HepG2 (cell line): ENCODE measurements around the gene LAMB2. TPM values are rescaled to one million over a fixed set of nuclear protein-coding genes. Genes with fewer than 3 reads are reported as not detected.

Experiments
- CHD4 ChIP-seq: fragments of 200-600 bp; sonication (generic); IDR thresholded peaks from 2 replicates; pipeline ENCODE4 v1.7.0; 2017; ENCODE audit warnings: mild to moderate bottlenecking, low read length, borderline replicate concordance
- IRF2 ChIP-seq: IDR thresholded peaks from 2 replicates; pipeline ENCODE4 v1.6.1; 2018; ENCODE audit warnings: missing genetic modification reagents, missing compliant biosample characterization
- KAT8 ChIP-seq: IDR thresholded peaks from 2 replicates; pipeline ENCODE4 v1.6.1; 2016; ENCODE audit warnings: missing genetic modification reagents, missing compliant biosample characterization
- KLF9 ChIP-seq: IDR thresholded peaks from 2 replicates; pipeline ENCODE4 v1.6.1; 2016; ENCODE audit warnings: low read depth
- MEF2D ChIP-seq: sonication (generic); formaldehyde crosslinking; IDR thresholded peaks from 2 replicates; pipeline ENCODE4 v1.5.1; 2020; ENCODE audit warnings: mild to moderate bottlenecking, missing genetic modification reagents
- MLLT10 ChIP-seq: sonication (generic); formaldehyde crosslinking; IDR thresholded peaks from 2 replicates; pipeline ENCODE4 v1.4.0; 2020; ENCODE audit warnings: missing genetic modification reagents
- SALL1 ChIP-seq: sonication (generic); formaldehyde crosslinking; IDR thresholded peaks from 2 replicates; pipeline ENCODE4 v1.8.0; 2022; ENCODE audit warnings: mild to moderate bottlenecking, missing genetic modification reagents
- SRY ChIP-seq: sonication (generic); formaldehyde crosslinking; IDR thresholded peaks from 2 replicates; pipeline ENCODE4 v1.8.0; 2022; ENCODE audit warnings: mild to moderate bottlenecking, missing genetic modification reagents
- TAF15 ChIP-seq: fragments of 200-400 bp; formaldehyde crosslinking; IDR thresholded peaks from one replicate; pipeline ENCODE4 v1.6.1; 2018; ENCODE audit warnings: mild to moderate bottlenecking, low read depth, low read length; ENCODE audit not compliant: poor library complexity, severe bottlenecking
- ZBTB20 ChIP-seq: sonication (generic); formaldehyde crosslinking; IDR thresholded peaks from 2 replicates; pipeline ENCODE4 v1.8.1; 2023; ENCODE audit warnings: missing genetic modification reagents, low read depth, mild to moderate bottlenecking, borderline replicate concordance
- ZEB1 ChIP-seq: IDR thresholded peaks from 2 replicates; pipeline ENCODE4 v1.6.1; 2012; ENCODE audit warnings: mild to moderate bottlenecking, low read depth, inconsistent platforms; ENCODE audit not compliant: insufficient replicate concordance
- ZNF382 ChIP-seq: sonication (generic); formaldehyde crosslinking; IDR thresholded peaks from 2 replicates; pipeline ENCODE4 v1.5.0; 2020; ENCODE audit warnings: missing genetic modification reagents, mild to moderate bottlenecking, borderline replicate concordance
- ZNF614 ChIP-seq: IDR thresholded peaks from 2 replicates; pipeline ENCODE4 v1.6.1; 2018; ENCODE audit warnings: missing biosample characterization, missing genetic modification reagents, inconsistent platforms, borderline replicate concordance
- ZNF672 ChIP-seq: sonication (generic); formaldehyde crosslinking; IDR thresholded peaks from 2 replicates; pipeline ENCODE4 v1.8.1; 2022; ENCODE audit warnings: missing genetic modification reagents
- ZNF687 ChIP-seq: sonication (generic); formaldehyde crosslinking; IDR thresholded peaks from 2 replicates; pipeline ENCODE4 v1.5.1; 2020; ENCODE audit warnings: mild to moderate bottlenecking, missing genetic modification reagents, moderate library complexity
- ZNF766 ChIP-seq: sonication (generic); formaldehyde crosslinking; IDR thresholded peaks from 2 replicates; pipeline ENCODE4 v1.5.0; 2020; ENCODE audit warnings: missing genetic modification reagents, borderline replicate concordance
- polyA plus RNA-seq, 8 experiments: library from polyadenylated mRNA; depleted of rRNA in 3 of 8; stranded (reverse) in 7 of 8; unstranded in 1 of 8; fragments of >200 nt; fragmentation: Illumina TruSeq in 4 of 8; extraction: Trizol in 4 of 8; gene quantifications; 2 replicates each; pipeline versions ENCODE4 v1.2.1 to v1.2.3, GENCODE V29; 2011 to 2016; ENCODE audit warnings: low read depth in 4 of 8, missing spikeins in 1 of 8, mixed read lengths in 1 of 8; ENCODE audit not compliant: insufficient read depth in 1 of 8
- total RNA-seq, 5 experiments: library from RNA; depleted of rRNA; stranded (reverse); fragments of >200 nt; fragmentation: Illumina TruSeq; extraction: Trizol; gene quantifications; 2 replicates each; pipeline ENCODE4 v1.2.3, GENCODE V29; 2016; ENCODE audit warnings: low read depth in 1 of 5
- TF ChIP-seq, protein P1 (sequence below): sonication (generic); formaldehyde crosslinking; IDR thresholded peaks from 2 replicates; pipeline ENCODE4 v1.4.0; 2020; ENCODE audit warnings: missing genetic modification reagents, borderline replicate concordance
- TF ChIP-seq, protein P2 (sequence below): sonication (generic); formaldehyde crosslinking; IDR thresholded peaks from 2 replicates; pipeline ENCODE4 v1.4.0; 2020; ENCODE audit warnings: mild to moderate bottlenecking, missing genetic modification reagents

LAMB2 gene
- total and polyA plus RNA-seq, 2 of the 13 experiments (the other 11 are each of a cell fraction or from before 2014, with no cell fraction given), result 208 to 443 TPM

- TF ChIP-seq ZNF687 (CRISPR knock-in tag) (peak; percentile 94), ZNF766 (peak; percentile 79), SALL1 (CRISPR knock-in tag) (peak; percentile 87), ZNF382 (no peak), ZBTB20 (peak; percentile 48; the same call in 1 of the 2 replicates), IRF2 (CRISPR knock-in tag) (peak; percentile 48; the same call in 1 of the 2 replicates), SRY (CRISPR knock-in tag) (peak; percentile 87), MEF2D (CRISPR knock-in tag) (peak; percentile 49; the same call in 1 of the 2 replicates), MLLT10 (CRISPR knock-in tag) (no peak), ZNF614 (CRISPR knock-in tag) (peak; percentile 33; the same call in 1 of the 2 replicates), CHD4 (peak; percentile 71; the same call in 1 of the 2 replicates), KLF9 (peak; percentile 46; the same call in 1 of the 2 replicates), ZNF672 (CRISPR knock-in tag) (no peak), KAT8 (CRISPR knock-in tag) (peak; percentile 74), ZEB1 (no peak), TAF15 (no peak)
- TF ChIP-seq, protein P1, sequence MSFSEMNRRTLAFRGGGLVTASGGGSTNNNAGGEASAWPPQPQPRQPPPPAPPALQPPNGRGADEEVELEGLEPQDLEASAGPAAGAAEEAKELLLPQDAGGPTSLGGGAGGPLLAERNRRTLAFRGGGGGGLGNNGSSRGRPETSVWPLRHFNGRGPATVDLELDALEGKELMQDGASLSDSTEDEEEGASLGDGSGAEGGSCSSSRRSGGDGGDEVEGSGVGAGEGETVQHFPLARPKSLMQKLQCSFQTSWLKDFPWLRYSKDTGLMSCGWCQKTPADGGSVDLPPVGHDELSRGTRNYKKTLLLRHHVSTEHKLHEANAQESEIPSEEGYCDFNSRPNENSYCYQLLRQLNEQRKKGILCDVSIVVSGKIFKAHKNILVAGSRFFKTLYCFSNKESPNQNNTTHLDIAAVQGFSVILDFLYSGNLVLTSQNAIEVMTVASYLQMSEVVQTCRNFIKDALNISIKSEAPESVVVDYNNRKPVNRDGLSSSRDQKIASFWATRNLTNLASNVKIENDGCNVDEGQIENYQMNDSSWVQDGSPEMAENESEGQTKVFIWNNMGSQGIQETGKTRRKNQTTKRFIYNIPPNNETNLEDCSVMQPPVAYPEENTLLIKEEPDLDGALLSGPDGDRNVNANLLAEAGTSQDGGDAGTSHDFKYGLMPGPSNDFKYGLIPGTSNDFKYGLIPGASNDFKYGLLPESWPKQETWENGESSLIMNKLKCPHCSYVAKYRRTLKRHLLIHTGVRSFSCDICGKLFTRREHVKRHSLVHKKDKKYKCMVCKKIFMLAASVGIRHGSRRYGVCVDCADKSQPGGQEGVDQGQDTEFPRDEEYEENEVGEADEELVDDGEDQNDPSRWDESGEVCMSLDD (CRISPR knock-in tag), result peak; percentile 82; the same call in 1 of the 2 replicates
- TF ChIP-seq, protein P2, sequence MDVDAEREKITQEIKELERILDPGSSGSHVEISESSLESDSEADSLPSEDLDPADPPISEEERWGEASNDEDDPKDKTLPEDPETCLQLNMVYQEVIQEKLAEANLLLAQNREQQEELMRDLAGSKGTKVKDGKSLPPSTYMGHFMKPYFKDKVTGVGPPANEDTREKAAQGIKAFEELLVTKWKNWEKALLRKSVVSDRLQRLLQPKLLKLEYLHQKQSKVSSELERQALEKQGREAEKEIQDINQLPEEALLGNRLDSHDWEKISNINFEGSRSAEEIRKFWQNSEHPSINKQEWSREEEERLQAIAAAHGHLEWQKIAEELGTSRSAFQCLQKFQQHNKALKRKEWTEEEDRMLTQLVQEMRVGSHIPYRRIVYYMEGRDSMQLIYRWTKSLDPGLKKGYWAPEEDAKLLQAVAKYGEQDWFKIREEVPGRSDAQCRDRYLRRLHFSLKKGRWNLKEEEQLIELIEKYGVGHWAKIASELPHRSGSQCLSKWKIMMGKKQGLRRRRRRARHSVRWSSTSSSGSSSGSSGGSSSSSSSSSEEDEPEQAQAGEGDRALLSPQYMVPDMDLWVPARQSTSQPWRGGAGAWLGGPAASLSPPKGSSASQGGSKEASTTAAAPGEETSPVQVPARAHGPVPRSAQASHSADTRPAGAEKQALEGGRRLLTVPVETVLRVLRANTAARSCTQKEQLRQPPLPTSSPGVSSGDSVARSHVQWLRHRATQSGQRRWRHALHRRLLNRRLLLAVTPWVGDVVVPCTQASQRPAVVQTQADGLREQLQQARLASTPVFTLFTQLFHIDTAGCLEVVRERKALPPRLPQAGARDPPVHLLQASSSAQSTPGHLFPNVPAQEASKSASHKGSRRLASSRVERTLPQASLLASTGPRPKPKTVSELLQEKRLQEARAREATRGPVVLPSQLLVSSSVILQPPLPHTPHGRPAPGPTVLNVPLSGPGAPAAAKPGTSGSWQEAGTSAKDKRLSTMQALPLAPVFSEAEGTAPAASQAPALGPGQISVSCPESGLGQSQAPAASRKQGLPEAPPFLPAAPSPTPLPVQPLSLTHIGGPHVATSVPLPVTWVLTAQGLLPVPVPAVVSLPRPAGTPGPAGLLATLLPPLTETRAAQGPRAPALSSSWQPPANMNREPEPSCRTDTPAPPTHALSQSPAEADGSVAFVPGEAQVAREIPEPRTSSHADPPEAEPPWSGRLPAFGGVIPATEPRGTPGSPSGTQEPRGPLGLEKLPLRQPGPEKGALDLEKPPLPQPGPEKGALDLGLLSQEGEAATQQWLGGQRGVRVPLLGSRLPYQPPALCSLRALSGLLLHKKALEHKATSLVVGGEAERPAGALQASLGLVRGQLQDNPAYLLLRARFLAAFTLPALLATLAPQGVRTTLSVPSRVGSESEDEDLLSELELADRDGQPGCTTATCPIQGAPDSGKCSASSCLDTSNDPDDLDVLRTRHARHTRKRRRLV (CRISPR knock-in tag), result no peak
Measured at GRCh38 chr3:49171119-49171774, 38.4 kb upstream of the LAMB2 start, which contains the start of gene KLHDC8B (continued).
